ENCODE measurements around the gene PARD3.
"Not testable (repeated sequence)": the region's sequence is repeated elsewhere in the genome, so short reads cannot be mapped to it uniquely, and the experiment has no call there.

PARD3 gene

GRCh38 chr10:34469446-34469845 is 345.6 kb downstream of the PARD3 start:
- no peak for DNase-seq (ENCODE audit: low read depth in 2 of 2)

GRCh38 chr10:34467902-34468301 is 347.2 kb downstream of the PARD3 start:
- DNase-seq (ENCODE audit: low read depth in 2 of 2) = no peak

GRCh38 chr10:34467364-34467763 is 347.7 kb downstream of the PARD3 start:
- no peak for DNase-seq (ENCODE audit: low read depth in 2 of 2)

- no peak for DNase-seq (ENCODE audit: low read depth in 2 of 2)
Observed at GRCh38 chr10:34465678-34466077, 349.4 kb downstream of the PARD3 start.

- DNase-seq (ENCODE audit: low read depth in 2 of 2) = no peak
Observed at GRCh38 chr10:34464591-34464990, 350.5 kb downstream of the PARD3 start.

GRCh38 chr10:34464000-34464399 is 351.1 kb downstream of the PARD3 start:
- no peak for DNase-seq (ENCODE audit: low read depth in 2 of 2)

- no peak for DNase-seq (ENCODE audit: low read depth in 2 of 2)
Observed at GRCh38 chr10:34462993-34463392, 352.1 kb downstream of the PARD3 start.

- DNase-seq (ENCODE audit: low read depth in 2 of 2) = no peak
Observed at GRCh38 chr10:34462056-34462455, 353.0 kb downstream of the PARD3 start.

- no peak for DNase-seq (ENCODE audit: low read depth in 2 of 2)
Observed at GRCh38 chr10:34454590-34455261, 360.4 kb downstream of the PARD3 start.

- no peak for DNase-seq (ENCODE audit: low read depth in 2 of 2)
Observed at GRCh38 chr10:34449836-34450235, 365.3 kb downstream of the PARD3 start.

- DNase-seq (ENCODE audit: low read depth in 2 of 2) = no peak
Observed at GRCh38 chr10:34446049-34446448, 369.0 kb downstream of the PARD3 start.

GRCh38 chr10:34444223-34445183 is 370.6 kb downstream of the PARD3 start:
- DNase-seq (ENCODE audit: low read depth in 2 of 2) = no peak

GRCh38 chr10:34439386-34439785 is 375.7 kb downstream of the PARD3 start:
- DNase-seq (ENCODE audit: low read depth in 2 of 2) = not testable (repeated sequence)

GRCh38 chr10:34438741-34439140 is 376.4 kb downstream of the PARD3 start:
- DNase-seq (ENCODE audit: low read depth in 2 of 2) = no peak

GRCh38 chr10:34437906-34438305 is 377.2 kb downstream of the PARD3 start:
- no peak for DNase-seq (ENCODE audit: low read depth in 2 of 2)

- DNase-seq (ENCODE audit: low read depth in 2 of 2) = no peak
Observed at GRCh38 chr10:34434119-34434594, 380.9 kb downstream of the PARD3 start.

GRCh38 chr10:34433241-34434076 is 381.6 kb downstream of the PARD3 start:
- no peak for DNase-seq (ENCODE audit: low read depth in 2 of 2)

GRCh38 chr10:34432589-34432988 is 382.5 kb downstream of the PARD3 start:
- no peak for DNase-seq (ENCODE audit: low read depth in 2 of 2)

- DNase-seq (ENCODE audit: low read depth in 2 of 2) = no peak
Observed at GRCh38 chr10:34430685-34431084, 384.4 kb downstream of the PARD3 start.

GRCh38 chr10:34428501-34428900 is 386.6 kb downstream of the PARD3 start:
- no peak for DNase-seq (ENCODE audit: low read depth in 2 of 2)

- no peak for DNase-seq (ENCODE audit: low read depth in 2 of 2)
Observed at GRCh38 chr10:34427911-34428216, 387.2 kb downstream of the PARD3 start.
